Endothelial cell of umbilical vein (primary cell): ENCODE measurements around the gene PHTF1. TPM values are rescaled to one million over a fixed set of nuclear protein-coding genes. Genes with fewer than 3 reads are reported as not detected.

Experiments
- BruUV-seq: library from RNA; stranded (reverse); fragments of 400-500 nt; replicated peaks from 2 replicates; lab custom pipeline; 2021; lab: Mats Ljungman, UMichigan
- CTCF ChIA-PET: fragments of 300-600, 350-600 bp; sonication (Branson Sonifier 250); formaldehyde crosslinking; loops from one replicate; lab custom pipeline; 2021; ENCODE audit warnings: antibody characterized with exemption, inconsistent platforms; lab: Charles Lee
- POLR2A ChIA-PET: fragments of 300-600, 350-600 bp; sonication (Branson Sonifier 250); formaldehyde crosslinking; loops from one replicate; lab custom pipeline; 2021; ENCODE audit warnings: antibody characterized with exemption, inconsistent platforms; lab: Charles Lee
- DNase-seq: peaks from one replicate; pipeline ENCODE4 v3.0.0-alpha.2; 2011; ENCODE audit warnings: low read depth, low spot score
- FAIRE-seq: peaks from 2 replicates; lab custom pipeline; 2011; peaks lifted over from hg19 to GRCh38; lab: Jason Lieb, UNC
- H2AFZ ChIP-seq: 2 replicates; pipeline ENCODE4 v1.6.0; 2012; ENCODE audit warnings: low read depth, low read length, control low read depth, inconsistent platforms
- H3K27ac ChIP-seq: 2 replicates; pipeline ENCODE4 v1.5.1; 2011; ENCODE audit warnings: low read depth, mild to moderate bottlenecking, control low read depth, low read length, moderate library complexity; ENCODE audit not compliant: insufficient read depth
- H3K27me3 ChIP-seq, 2 experiments: 2 replicates each; pipeline versions ENCODE4 v1.6.0 to v1.6.1; 2011; ENCODE audit warnings: low read length in 2 of 2, mixed read lengths in 1 of 2; ENCODE audit not compliant: control insufficient read depth in 2 of 2, insufficient read depth in 2 of 2
- H3K36me3 ChIP-seq, 2 experiments: 2 replicates in 1 of 2; 3 replicates in 1 of 2; pipeline ENCODE4 v1.5.1; 2011; ENCODE audit warnings: low read length in 2 of 2, mild to moderate bottlenecking in 1 of 2, moderate library complexity in 1 of 2; ENCODE audit not compliant: control insufficient read depth in 2 of 2, insufficient read depth in 2 of 2; ENCODE audit errors: extremely low read depth in 1 of 2
- H3K4me1 ChIP-seq: 3 replicates; pipeline ENCODE4 v1.5.1; 2011; ENCODE audit warnings: mild to moderate bottlenecking, low read length; ENCODE audit not compliant: control insufficient read depth, insufficient read depth; ENCODE audit errors: extremely low read depth
- H3K4me2 ChIP-seq: 2 replicates; pipeline ENCODE4 v1.6.1; 2011; ENCODE audit warnings: low read length, control low read depth, mixed read lengths; ENCODE audit not compliant: insufficient read depth
- H3K4me3 ChIP-seq, 3 experiments: fragments of 200-600 bp in 1 of 3; sonication (generic), shearing (Covaris generic) in 1 of 3; replicated peaks in 1 of 3; 2 replicates each; pipeline ENCODE4 v1.5.1; 2011 to 2016; ENCODE audit warnings: control low read depth in 3 of 3, low read length in 3 of 3, mild to moderate bottlenecking in 2 of 3, inconsistent platforms in 1 of 3, low read depth in 1 of 3, moderate library complexity in 1 of 3; ENCODE audit not compliant: insufficient read depth in 1 of 3
- H3K79me2 ChIP-seq: 2 replicates; pipeline ENCODE4 v1.6.0; 2012; ENCODE audit warnings: low read length, inconsistent platforms; ENCODE audit not compliant: control insufficient read depth, insufficient read depth
- H3K9ac ChIP-seq: replicated peaks from 2 replicates; pipeline ENCODE3; 2011; ENCODE audit warnings: low read length, control low read depth; ENCODE audit not compliant: insufficient read depth; ENCODE audit errors: extremely low read depth
- H3K9me1 ChIP-seq: replicated peaks from 3 replicates; pipeline ENCODE4 v1.6.0; 2011; ENCODE audit warnings: mild to moderate bottlenecking, low read length; ENCODE audit not compliant: control insufficient read depth, insufficient read depth; ENCODE audit errors: extremely low read depth
- H3K9me3 ChIP-seq: replicated peaks from 2 replicates; pipeline ENCODE4 v1.5.1; 2012; ENCODE audit warnings: low read length, inconsistent platforms; ENCODE audit not compliant: control insufficient read depth, insufficient read depth
- H4K20me1 ChIP-seq: replicated peaks from 2 replicates; pipeline ENCODE3; 2011; ENCODE audit warnings: mild to moderate bottlenecking, low read length; ENCODE audit not compliant: control insufficient read depth, insufficient read depth; ENCODE audit errors: extremely low read depth
- EZH2 ChIP-seq: IDR thresholded peaks from 2 replicates; pipeline ENCODE4 v1.6.1; 2012; ENCODE audit warnings: borderline replicate concordance, low read depth, mild to moderate bottlenecking, moderate library complexity, low read length, inconsistent platforms; ENCODE audit not compliant: severe bottlenecking
- FOS ChIP-seq: IDR thresholded peaks from 2 replicates; pipeline ENCODE4 v1.6.1; 2011; ENCODE audit warnings: mild to moderate bottlenecking, low read length, moderate library complexity, borderline replicate concordance; ENCODE audit not compliant: insufficient read depth
- GATA2 ChIP-seq: IDR thresholded peaks from 2 replicates; pipeline ENCODE4 v1.7.0; 2011; ENCODE audit warnings: low read depth, mild to moderate bottlenecking, moderate library complexity, mixed read lengths, low read length; ENCODE audit not compliant: insufficient read length, insufficient read depth
- JUN ChIP-seq: IDR thresholded peaks from 2 replicates; pipeline ENCODE4 v1.6.1; 2011; ENCODE audit warnings: borderline replicate concordance, low read depth; ENCODE audit not compliant: insufficient read length, insufficient read depth
- MYC ChIP-seq: IDR thresholded peaks from one replicate; pipeline ENCODE4 v1.6.1; 2011; ENCODE audit warnings: mild to moderate bottlenecking, low read depth, low read length
- POLR2A ChIP-seq: IDR thresholded peaks from 2 replicates; pipeline ENCODE4 v1.6.1; 2012; ENCODE audit warnings: low read depth, mild to moderate bottlenecking, control low read depth, low read length
- POLR2AphosphoS5 ChIP-seq: IDR thresholded peaks from 2 replicates; pipeline ENCODE4 v1.6.1; 2012; ENCODE audit warnings: low read depth, mild to moderate bottlenecking, control low read depth, low read length, moderate library complexity; ENCODE audit not compliant: insufficient read depth
- dilution Hi-C: fragments of 300-500 bp; cut with MboI; formaldehyde crosslinking; loops from one replicate; pipeline ENCODE4 v1.15.0; 2019; ENCODE audit warnings: low sequenced_read_pairs; ENCODE audit not compliant: extremely low pct_ligation_motif_present
- intact Hi-C: fragments of 100-400 bp; cut with micrococcal nuclease; formaldehyde crosslinking; loops from one replicate; pipeline ENCODE4 v1.10.0; 2022
- polyA plus RNA-seq, 4 experiments: library from polyadenylated mRNA; depleted of rRNA in 3 of 4; stranded (reverse) in 3 of 4; unstranded in 1 of 4; fragments of >200 nt; gene quantifications; 2 replicates each; pipeline versions ENCODE4 v1.2.1 to v1.2.3, GENCODE V29; 2011 to 2012; ENCODE audit warnings: missing spikeins in 1 of 4
- total RNA-seq: library from RNA; stranded (reverse); gene quantifications from 2 replicates; pipeline ENCODE4 v1.2.3, GENCODE V29; 2021
- TF ChIP-seq, protein P1 (sequence below): IDR thresholded peaks from 2 replicates; pipeline ENCODE4 v1.6.1; 2011; ENCODE audit not compliant: insufficient read depth, insufficient read length
- TF ChIP-seq, protein P2 (sequence below), 2 donors: IDR thresholded peaks; 1 replicate in 1 of 2; 2 replicates in 1 of 2; pipeline ENCODE4 v1.5.1; 2011; ENCODE audit warnings: low read length in 2 of 2, mild to moderate bottlenecking in 2 of 2, moderate library complexity in 2 of 2, control low read depth in 1 of 2, inconsistent platforms in 1 of 2, low read depth in 1 of 2; ENCODE audit not compliant: insufficient read depth in 1 of 2; ENCODE audit errors: extremely low read depth in 1 of 2

Gene PHTF1
- total and polyA plus RNA-seq, 2 donors (not counting 3 experiments of a cell fraction or from before 2014, with no cell fraction given) = 26.3 to 62.6 TPM

DNA sequence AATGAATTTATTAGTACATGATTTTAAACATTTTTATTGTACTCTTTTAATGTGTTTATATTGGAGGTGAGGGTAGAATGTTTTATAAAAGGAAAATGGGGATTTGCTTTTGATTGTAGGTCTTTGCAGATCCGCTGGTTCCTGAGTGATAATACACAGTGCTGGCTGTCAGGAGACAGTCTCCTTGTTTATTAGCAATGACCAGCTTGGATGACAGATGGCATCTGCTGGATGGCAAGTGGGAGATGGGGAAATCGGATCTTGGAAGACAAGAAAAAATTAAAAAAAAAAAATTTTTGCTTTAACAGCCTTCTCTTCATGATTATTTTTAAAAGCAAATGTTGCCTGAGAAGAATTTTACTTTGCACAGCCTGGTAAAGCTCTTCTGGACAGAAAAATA, 4.4 kb upstream of the PHTF1 start:
- dilution Hi-C loops = no loop called here
- Histone ChIP-seq H3K27ac (no peak overlapping the region), H3K9ac (no peak overlapping the region), H2AFZ (no peak overlapping the region), H3K9me3 (no peaks in the 10 kb centered on the region), H4K20me1 (no peaks in the 10 kb centered on the region), H3K4me3 (no peak overlapping the region), H3K4me1 (peaks cover 8% of the 10 kb centered on the region), H3K79me2 (peaks cover under 1% of the 10 kb centered on the region), H3K36me3 (peaks cover 3 to 13% of the 10 kb centered on the region in 2 experiments), H3K27me3 (no peaks in the 10 kb centered on the region), H3K9me1 (no peaks in the 10 kb centered on the region), H3K4me2 (no peak overlapping the region)
- FAIRE-seq (no peak), DNase-seq (no peak)
- ChIA-PET CTCF (interaction anchor here (1.0 kb wide), 2 partner anchors 22 to 519 kb away, joined by 3 read pairs; no protein-coding TSS in a partner anchor), POLR2A (no interaction called here)
- BruUV-seq = no TSS peak
- TF ChIP-seq POLR2A (no peak), EZH2 (no peak)
- TF ChIP-seq, protein P1, sequence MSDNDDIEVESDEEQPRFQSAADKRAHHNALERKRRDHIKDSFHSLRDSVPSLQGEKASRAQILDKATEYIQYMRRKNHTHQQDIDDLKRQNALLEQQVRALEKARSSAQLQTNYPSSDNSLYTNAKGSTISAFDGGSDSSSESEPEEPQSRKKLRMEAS = no peak
- intact Hi-C loops = no loop called here

DNA sequence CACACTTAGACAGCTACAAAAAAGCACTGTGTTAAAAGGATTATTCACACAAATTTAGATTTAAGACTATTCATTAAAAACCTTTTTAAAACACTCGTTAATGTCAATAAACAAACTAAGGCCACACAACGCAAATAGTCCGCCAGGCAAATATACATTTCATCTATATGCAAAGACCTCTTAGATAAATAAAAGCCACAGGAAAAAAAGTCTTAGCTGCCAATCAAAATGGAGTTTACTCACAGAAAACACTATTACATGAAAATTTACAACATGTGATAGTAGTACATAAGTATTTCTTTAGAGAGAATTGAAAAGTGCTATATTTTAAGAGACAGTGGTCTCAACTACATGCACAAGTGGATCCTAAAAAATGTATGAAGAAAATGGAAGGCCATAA, 2.7 kb upstream of the PHTF1 start:
- Histone ChIP-seq H3K79me2 (peaks cover 18% of the 10 kb centered on the region), H4K20me1 (no peaks in the 10 kb centered on the region), H2AFZ (no peak overlapping the region), H3K4me2 (no peak overlapping the region), H3K4me3 (no peak overlapping the region), H3K9me3 (no peaks in the 10 kb centered on the region), H3K4me1 (peaks cover 16% of the 10 kb centered on the region), H3K9ac (no peak overlapping the region), H3K27me3 (no peaks in the 10 kb centered on the region), H3K36me3 (peaks cover 3 to 8% of the 10 kb centered on the region in 2 experiments), H3K9me1 (no peaks in the 10 kb centered on the region), H3K27ac (no peak overlapping the region)
- FAIRE-seq = no peak
- BruUV-seq = no TSS peak
- no peak for DNase-seq
- ChIA-PET CTCF (no interaction called here), POLR2A (no interaction called here)
- dilution Hi-C loops = no loop called here
- TF ChIP-seq JUN = no peak
- TF ChIP-seq POLR2A = no peak
- TF ChIP-seq MYC = no peak
- no peak for TF ChIP-seq POLR2AphosphoS5
- no peak for TF ChIP-seq EZH2
- TF ChIP-seq FOS = no peak
- no peak for TF ChIP-seq GATA2
- TF ChIP-seq, protein P1 = no peak
- TF ChIP-seq, protein P2, sequence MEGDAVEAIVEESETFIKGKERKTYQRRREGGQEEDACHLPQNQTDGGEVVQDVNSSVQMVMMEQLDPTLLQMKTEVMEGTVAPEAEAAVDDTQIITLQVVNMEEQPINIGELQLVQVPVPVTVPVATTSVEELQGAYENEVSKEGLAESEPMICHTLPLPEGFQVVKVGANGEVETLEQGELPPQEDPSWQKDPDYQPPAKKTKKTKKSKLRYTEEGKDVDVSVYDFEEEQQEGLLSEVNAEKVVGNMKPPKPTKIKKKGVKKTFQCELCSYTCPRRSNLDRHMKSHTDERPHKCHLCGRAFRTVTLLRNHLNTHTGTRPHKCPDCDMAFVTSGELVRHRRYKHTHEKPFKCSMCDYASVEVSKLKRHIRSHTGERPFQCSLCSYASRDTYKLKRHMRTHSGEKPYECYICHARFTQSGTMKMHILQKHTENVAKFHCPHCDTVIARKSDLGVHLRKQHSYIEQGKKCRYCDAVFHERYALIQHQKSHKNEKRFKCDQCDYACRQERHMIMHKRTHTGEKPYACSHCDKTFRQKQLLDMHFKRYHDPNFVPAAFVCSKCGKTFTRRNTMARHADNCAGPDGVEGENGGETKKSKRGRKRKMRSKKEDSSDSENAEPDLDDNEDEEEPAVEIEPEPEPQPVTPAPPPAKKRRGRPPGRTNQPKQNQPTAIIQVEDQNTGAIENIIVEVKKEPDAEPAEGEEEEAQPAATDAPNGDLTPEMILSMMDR (IDR thresholded peaks at IDR 0.05; ENCODE audit: extremely low read depth in 1 of 2, insufficient read depth in 1 of 2, low read depth in 1 of 2, low read length in 2 of 2) = no peak
- intact Hi-C loops = no loop called here
